H9 (cell line): Measurements from ENCODE around the gene POLK. TPM values are rescaled to one million over a fixed set of nuclear protein-coding genes. Genes with fewer than 3 reads are reported as not detected.

ENCODE experiments used
- DNase-seq: peaks from one replicate; pipeline ENCODE4 v3.0.0-alpha.2; 2017
- H2AFZ ChIP-seq: one replicate; pipeline ENCODE4 v1.6.1; 2013; ENCODE audit warnings: mild to moderate bottlenecking, low read length, control low read depth, moderate library complexity
- H2AK5ac ChIP-seq: 2 replicates; pipeline ENCODE4 v1.6.1; 2013; ENCODE audit warnings: low read length, control low read depth, mixed read lengths; ENCODE audit not compliant: insufficient read length
- H2BK120ac ChIP-seq: one replicate; pipeline ENCODE4 v1.6.1; 2013; ENCODE audit warnings: low read depth, mild to moderate bottlenecking, low read length, control low read depth, inconsistent platforms; ENCODE audit not compliant: poor library complexity, severe bottlenecking
- H2BK12ac ChIP-seq: 2 replicates; pipeline ENCODE4 v1.6.1; 2013; ENCODE audit warnings: low read length, control low read depth, mixed read lengths, low read depth; ENCODE audit not compliant: insufficient read length
- H2BK15ac ChIP-seq: 2 replicates; pipeline ENCODE4 v1.6.1; 2013; ENCODE audit warnings: low read depth, low read length, control low read depth
- H2BK20ac ChIP-seq: one replicate; pipeline ENCODE4 v1.6.1; 2013; ENCODE audit warnings: low read depth, mild to moderate bottlenecking, low read length, control low read depth, inconsistent platforms; ENCODE audit not compliant: poor library complexity, severe bottlenecking
- H2BK5ac ChIP-seq: 2 replicates; pipeline ENCODE4 v1.6.1; 2013; ENCODE audit warnings: low read length, control low read depth, mixed read lengths; ENCODE audit not compliant: insufficient read length
- H3K14ac ChIP-seq: 2 replicates; pipeline ENCODE4 v1.6.1; 2013; ENCODE audit warnings: low read length, control low read depth; ENCODE audit not compliant: insufficient read depth
- H3K18ac ChIP-seq: 2 replicates; pipeline ENCODE4 v1.6.1; 2013; ENCODE audit warnings: low read depth, mild to moderate bottlenecking, mixed read lengths, low read length, control low read depth; ENCODE audit not compliant: insufficient read length
- H3K23ac ChIP-seq: 2 replicates; pipeline ENCODE4 v1.6.1; 2013; ENCODE audit warnings: low read length, control low read depth, mixed read lengths, low read depth; ENCODE audit not compliant: insufficient read length
- H3K23me2 ChIP-seq: 2 replicates; pipeline ENCODE4 v1.6.1; 2013; ENCODE audit warnings: low read depth, mild to moderate bottlenecking, mixed read lengths, low read length, control low read depth; ENCODE audit not compliant: insufficient read length, poor library complexity, severe bottlenecking
- H3K27ac ChIP-seq: 2 replicates; pipeline ENCODE4 v1.5.1; 2013; ENCODE audit warnings: low read length, control low read depth, mixed read lengths, low read depth; ENCODE audit not compliant: insufficient read length
- H3K27me3 ChIP-seq: 2 replicates; pipeline ENCODE4 v1.6.1; 2013; ENCODE audit warnings: low read length, control low read depth, inconsistent platforms; ENCODE audit not compliant: insufficient read depth
- H3K4ac ChIP-seq: 2 replicates; pipeline ENCODE4 v1.6.1; 2013; ENCODE audit warnings: low read depth, mild to moderate bottlenecking, control low read depth, inconsistent platforms, low read length, moderate library complexity
- H3K4me1 ChIP-seq: 2 replicates; pipeline ENCODE4 v1.6.1; 2013; ENCODE audit warnings: low read length, control low read depth, inconsistent platforms; ENCODE audit not compliant: insufficient read depth
- H3K4me2 ChIP-seq: 2 replicates; pipeline ENCODE4 v1.6.1; 2013; ENCODE audit warnings: low read length, control low read depth, mixed read lengths; ENCODE audit not compliant: insufficient read length, insufficient read depth
- H3K56ac ChIP-seq: 2 replicates; pipeline ENCODE4 v1.6.1; 2013; ENCODE audit warnings: low read depth, mild to moderate bottlenecking, mixed read lengths, low read length, control low read depth; ENCODE audit not compliant: insufficient read length
- H3K79me1 ChIP-seq: 2 replicates; pipeline ENCODE4 v1.6.1; 2013; ENCODE audit warnings: low read depth, mild to moderate bottlenecking, moderate library complexity, low read length, control low read depth, inconsistent platforms; ENCODE audit not compliant: insufficient read depth, poor library complexity, severe bottlenecking
- H3K79me2 ChIP-seq: 2 replicates; pipeline ENCODE4 v1.6.1; 2013; ENCODE audit warnings: low read length, control low read depth, inconsistent platforms; ENCODE audit not compliant: insufficient read depth
- H3K9ac ChIP-seq: 2 replicates; pipeline ENCODE4 v1.6.1; 2013; ENCODE audit warnings: low read length, control low read depth, mixed read lengths; ENCODE audit not compliant: insufficient read length; ENCODE audit errors: extremely low read depth
- H3K9me3 ChIP-seq: one replicate; pipeline ENCODE4 v1.6.1; 2013; ENCODE audit warnings: low read depth, low read length, inconsistent platforms; ENCODE audit not compliant: control insufficient read depth
- H3T11ph ChIP-seq: one replicate; pipeline ENCODE4 v1.6.1; 2013; ENCODE audit warnings: mild to moderate bottlenecking, low read length, control low read depth, inconsistent platforms
- H4K20me1 ChIP-seq: one replicate; pipeline ENCODE4 v1.6.1; 2013; ENCODE audit not compliant: control insufficient read depth, insufficient read length, insufficient read depth
- H4K5ac ChIP-seq: 2 replicates; pipeline ENCODE4 v1.6.1; 2013; ENCODE audit warnings: low read depth, mild to moderate bottlenecking, mixed read lengths, low read length, control low read depth; ENCODE audit not compliant: insufficient read length
- H4K8ac ChIP-seq: replicated peaks from 2 replicates; pipeline ENCODE4 v1.6.1; 2013; ENCODE audit warnings: low read length, control low read depth, mixed read lengths, low read depth; ENCODE audit not compliant: insufficient read length
- H4K91ac ChIP-seq: 2 replicates; pipeline ENCODE4 v1.6.1; 2013; ENCODE audit warnings: low read depth, mild to moderate bottlenecking, moderate library complexity, mixed read lengths, low read length, control low read depth; ENCODE audit not compliant: insufficient read length
- H3K27ac Mint-ChIP-seq, 3 experiments: 2 replicates in 2 of 3; 3 replicates in 1 of 3; pipeline ENCODE4 v1.8.0; 2020 to 2021; ENCODE audit warnings: mixed read lengths in 3 of 3, mild to moderate bottlenecking in 1 of 3, moderate library complexity in 1 of 3
- H3K27me3 Mint-ChIP-seq: 2 replicates; pipeline ENCODE4 v1.8.0; 2021; ENCODE audit warnings: low read depth, mild to moderate bottlenecking, moderate library complexity, mixed read lengths
- H3K36me3 Mint-ChIP-seq, 3 experiments: 2 replicates in 2 of 3; 3 replicates in 1 of 3; pipeline ENCODE4 v1.8.0; 2020 to 2021; ENCODE audit warnings: low read depth in 3 of 3, mixed read lengths in 3 of 3; ENCODE audit not compliant: insufficient read depth in 1 of 3
- H3K4me1 Mint-ChIP-seq, 2 experiments: 2 replicates each; pipeline ENCODE4 v1.8.0; 2020; ENCODE audit warnings: mixed read lengths in 2 of 2
- H3K4me3 Mint-ChIP-seq, 2 experiments: 2 replicates in 1 of 2; 3 replicates in 1 of 2; pipeline ENCODE4 v1.8.0; 2020 to 2021; ENCODE audit warnings: mild to moderate bottlenecking in 2 of 2, mixed read lengths in 2 of 2, moderate library complexity in 1 of 2
- H3K9me3 Mint-ChIP-seq, 2 experiments: 2 replicates in 1 of 2; 3 replicates in 1 of 2; pipeline ENCODE4 v1.8.0; 2020; ENCODE audit warnings: mild to moderate bottlenecking in 2 of 2, mixed read lengths in 2 of 2, moderate library complexity in 1 of 2
- WGBS: extraction: QIAGEN DNeasy Blood & Tissue Kit; methylation state at CpG from one replicate; pipeline ENCODE4 v1.1.7; 2013; ENCODE audit warnings: missing lambda C conversion rate, low lambda C conversion rate, mixed read lengths; ENCODE audit not compliant: insufficient read length; ENCODE audit errors: extremely low coverage; 5-methylcytosine and 5-hydroxymethylcytosine counted together
- total RNA-seq: library from RNA; stranded (reverse); gene quantifications from 2 replicates; pipeline ENCODE4 v1.2.1, GENCODE V29; 2021
- TF ChIP-seq, protein P1 (sequence below): fragments of 200-600 bp; sonication (generic); conservative IDR thresholded peaks from 3 replicates; pipeline ENCODE4 v1.8.0; 2021; ENCODE audit warnings: antibody characterized with exemption, mild to moderate bottlenecking

POLK gene
- total RNA-seq, 1 experiment from 2014 or later = 7.6 TPM

DNA sequence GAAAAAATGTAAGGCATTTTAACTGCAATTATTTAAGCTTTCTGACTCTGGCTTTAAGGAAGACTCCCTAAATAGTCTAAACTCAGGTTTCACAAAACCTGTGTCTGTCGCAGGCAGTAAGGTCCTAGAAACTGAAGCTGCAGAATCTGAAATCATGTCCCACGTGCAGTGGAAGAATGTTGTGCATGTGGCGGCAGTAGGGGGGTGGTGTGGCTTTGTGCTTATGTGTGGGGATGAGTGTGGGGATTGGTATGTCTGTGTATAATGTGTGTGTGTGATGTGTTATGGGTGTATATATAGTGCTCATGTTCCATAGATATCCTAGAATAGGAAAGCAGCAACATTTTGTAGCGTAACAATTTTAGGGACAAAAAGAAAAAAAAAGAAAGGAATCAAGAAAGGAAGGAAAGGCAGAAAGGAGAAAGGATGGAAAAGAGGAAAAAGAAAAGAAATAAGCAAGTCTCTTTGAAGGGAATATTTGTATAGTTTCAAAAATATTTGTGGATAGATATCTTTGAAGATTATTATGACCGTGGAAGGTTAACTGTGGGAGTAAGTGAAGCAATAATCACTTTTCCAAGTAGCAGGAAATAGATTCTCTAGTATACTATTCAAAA is 106.2 kb downstream of the POLK start:
- Histone ChIP-seq H3K79me1 (no peaks in the 10 kb centered on the region), H2BK5ac (no peak overlapping the region), H3K9me3 (no peaks in the 10 kb centered on the region), H4K91ac (no peak overlapping the region), H3T11ph (no peak overlapping the region), H2BK120ac (no peak overlapping the region), H3K4ac (no peak overlapping the region), H3K23ac (no peak overlapping the region), H3K18ac (no peak overlapping the region), H2AK5ac (no peak overlapping the region), H3K79me2 (no peaks in the 10 kb centered on the region; the same call in 1 of the 2 replicates), H2BK15ac (no peak overlapping the region), H3K27me3 (no peaks in the 10 kb centered on the region), H3K23me2 (no peaks in the 10 kb centered on the region), H4K8ac (no peak overlapping the region), H4K20me1 (no peaks in the 10 kb centered on the region), H2AFZ (no peak overlapping the region), H3K27ac (no peak overlapping the region), H3K9ac (no peak overlapping the region), H3K4me1 (no peaks in the 10 kb centered on the region), H2BK12ac (no peak overlapping the region), H3K56ac (no peak overlapping the region), H3K4me2 (no peak overlapping the region), H3K14ac (no peak overlapping the region), H2BK20ac (no peak overlapping the region), H4K5ac (no peak overlapping the region)
- Mint-ChIP-seq H3K4me1 (peaks cover 15 to 16% of the 10 kb centered on the region in 2 experiments), H3K27me3 (no peaks in the 10 kb centered on the region), H3K27ac (no peak overlapping the region; a peak in 1 of 7 replicates), H3K36me3 (no peaks in the 10 kb centered on the region), H3K4me3 (no peak overlapping the region), H3K9me3 (no peaks in the 10 kb centered on the region; a peak in 1 of 5 replicates)
- DNase-seq = no peak
- TF ChIP-seq, protein P1, sequence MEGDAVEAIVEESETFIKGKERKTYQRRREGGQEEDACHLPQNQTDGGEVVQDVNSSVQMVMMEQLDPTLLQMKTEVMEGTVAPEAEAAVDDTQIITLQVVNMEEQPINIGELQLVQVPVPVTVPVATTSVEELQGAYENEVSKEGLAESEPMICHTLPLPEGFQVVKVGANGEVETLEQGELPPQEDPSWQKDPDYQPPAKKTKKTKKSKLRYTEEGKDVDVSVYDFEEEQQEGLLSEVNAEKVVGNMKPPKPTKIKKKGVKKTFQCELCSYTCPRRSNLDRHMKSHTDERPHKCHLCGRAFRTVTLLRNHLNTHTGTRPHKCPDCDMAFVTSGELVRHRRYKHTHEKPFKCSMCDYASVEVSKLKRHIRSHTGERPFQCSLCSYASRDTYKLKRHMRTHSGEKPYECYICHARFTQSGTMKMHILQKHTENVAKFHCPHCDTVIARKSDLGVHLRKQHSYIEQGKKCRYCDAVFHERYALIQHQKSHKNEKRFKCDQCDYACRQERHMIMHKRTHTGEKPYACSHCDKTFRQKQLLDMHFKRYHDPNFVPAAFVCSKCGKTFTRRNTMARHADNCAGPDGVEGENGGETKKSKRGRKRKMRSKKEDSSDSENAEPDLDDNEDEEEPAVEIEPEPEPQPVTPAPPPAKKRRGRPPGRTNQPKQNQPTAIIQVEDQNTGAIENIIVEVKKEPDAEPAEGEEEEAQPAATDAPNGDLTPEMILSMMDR = no peak
- no CpG with 5 or more reads among the region's 5 CpGs for WGBS
